Right atrium auricular region (tissue), 2 donors: ENCODE data around the gene DNMT3A. TPM values are rescaled to one million over a fixed set of nuclear protein-coding genes. Genes with fewer than 3 reads are reported as not detected.

Experiments used
- DNase-seq: peaks from one replicate; pipeline ENCODE4 v3.0.0-alpha.2; 2019; ENCODE audit warnings: low spot score
- H3K27ac ChIP-seq, 2 donors: fragments of 200-600 bp; sonication (generic); 1 replicate in 1 of 2; 2 replicates in 1 of 2; pipeline ENCODE4 v1.5.1; 2016 to 2019
- H3K27me3 ChIP-seq, 2 donors: fragments of 200-600 bp; sonication (generic); one replicate each; pipeline versions ENCODE4 v1.5.1 to v1.6.0; 2017 to 2019
- H3K36me3 ChIP-seq: fragments of 200-600 bp; sonication (generic); one replicate; pipeline ENCODE4 v1.5.1; 2016
- H3K4me1 ChIP-seq, 2 donors: fragments of 200-600 bp; sonication (generic); one replicate each; pipeline versions ENCODE4 v1.5.1 to v1.6.0; 2017 to 2019
- H3K4me3 ChIP-seq, 2 donors: fragments of 200-600 bp; sonication (generic); 1 replicate in 1 of 2; 2 replicates in 1 of 2; pipeline ENCODE4 v1.5.1; 2017 to 2019; ENCODE audit warnings: mild to moderate bottlenecking in 1 of 2, moderate library complexity in 1 of 2
- H3K9me3 ChIP-seq, 2 donors: fragments of 200-600 bp; sonication (generic); one replicate each; pipeline ENCODE4 v1.5.1; 2019
- total RNA-seq, 2 donors: library from RNA; depleted of rRNA; stranded (reverse); fragments of >200 nt; gene quantifications; one replicate each; pipeline ENCODE4 v1.1.0, GENCODE V29; 2016
- TF ChIP-seq, protein P1 (sequence below), 2 donors: fragments of 200-600 bp; sonication (generic); IDR thresholded peaks; one replicate each; pipeline ENCODE4 v1.5.1; 2019; ENCODE audit warnings: antibody characterized with exemption in 2 of 2

DNMT3A gene
- total RNA-seq, 2 donors from 2014 or later: 6.0 to 8.1 TPM

DNA sequence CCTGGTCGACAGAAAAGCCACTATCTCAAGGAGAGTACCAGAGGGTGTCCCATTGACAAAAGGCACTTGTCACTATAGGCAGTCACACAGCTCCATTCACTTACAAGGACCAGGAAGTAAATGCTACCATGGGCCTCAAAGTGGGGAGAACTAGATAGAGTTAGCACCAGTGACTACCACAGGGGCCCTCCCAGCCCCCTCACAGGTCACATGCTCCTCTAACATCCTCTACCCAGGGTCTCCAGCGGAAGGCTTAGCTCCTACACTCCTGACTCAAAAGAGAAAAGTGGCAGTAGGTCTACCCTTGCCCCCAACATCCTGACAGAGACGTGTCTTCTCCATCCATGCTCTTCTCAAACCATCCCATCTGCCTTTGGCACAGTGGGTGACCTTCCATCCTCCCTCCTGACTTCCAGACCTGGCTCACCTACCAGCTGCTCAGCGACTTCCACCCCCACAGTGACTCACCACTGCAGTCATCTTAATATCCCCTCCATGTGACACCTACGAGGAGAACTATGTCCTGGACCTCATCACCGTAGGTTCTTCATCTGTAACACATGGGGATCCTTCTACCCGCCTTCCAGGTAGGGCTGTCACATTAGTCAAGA, 5.6 kb upstream of the DNMT3A start:
- TF ChIP-seq, protein P1, sequence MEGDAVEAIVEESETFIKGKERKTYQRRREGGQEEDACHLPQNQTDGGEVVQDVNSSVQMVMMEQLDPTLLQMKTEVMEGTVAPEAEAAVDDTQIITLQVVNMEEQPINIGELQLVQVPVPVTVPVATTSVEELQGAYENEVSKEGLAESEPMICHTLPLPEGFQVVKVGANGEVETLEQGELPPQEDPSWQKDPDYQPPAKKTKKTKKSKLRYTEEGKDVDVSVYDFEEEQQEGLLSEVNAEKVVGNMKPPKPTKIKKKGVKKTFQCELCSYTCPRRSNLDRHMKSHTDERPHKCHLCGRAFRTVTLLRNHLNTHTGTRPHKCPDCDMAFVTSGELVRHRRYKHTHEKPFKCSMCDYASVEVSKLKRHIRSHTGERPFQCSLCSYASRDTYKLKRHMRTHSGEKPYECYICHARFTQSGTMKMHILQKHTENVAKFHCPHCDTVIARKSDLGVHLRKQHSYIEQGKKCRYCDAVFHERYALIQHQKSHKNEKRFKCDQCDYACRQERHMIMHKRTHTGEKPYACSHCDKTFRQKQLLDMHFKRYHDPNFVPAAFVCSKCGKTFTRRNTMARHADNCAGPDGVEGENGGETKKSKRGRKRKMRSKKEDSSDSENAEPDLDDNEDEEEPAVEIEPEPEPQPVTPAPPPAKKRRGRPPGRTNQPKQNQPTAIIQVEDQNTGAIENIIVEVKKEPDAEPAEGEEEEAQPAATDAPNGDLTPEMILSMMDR (IDR thresholded peaks at IDR 0.05): no peak
- Histone ChIP-seq H3K27ac (no peak overlapping the region), H3K36me3 (no peaks in the 10 kb centered on the region), H3K4me3 (no peak overlapping the region), H3K4me1 (peaks cover 0 to 4% of the 10 kb centered on the region in 2 donors), H3K9me3 (no peaks in the 10 kb centered on the region), H3K27me3 (no peaks in the 10 kb centered on the region)
- DNase-seq: no peak

DNA sequence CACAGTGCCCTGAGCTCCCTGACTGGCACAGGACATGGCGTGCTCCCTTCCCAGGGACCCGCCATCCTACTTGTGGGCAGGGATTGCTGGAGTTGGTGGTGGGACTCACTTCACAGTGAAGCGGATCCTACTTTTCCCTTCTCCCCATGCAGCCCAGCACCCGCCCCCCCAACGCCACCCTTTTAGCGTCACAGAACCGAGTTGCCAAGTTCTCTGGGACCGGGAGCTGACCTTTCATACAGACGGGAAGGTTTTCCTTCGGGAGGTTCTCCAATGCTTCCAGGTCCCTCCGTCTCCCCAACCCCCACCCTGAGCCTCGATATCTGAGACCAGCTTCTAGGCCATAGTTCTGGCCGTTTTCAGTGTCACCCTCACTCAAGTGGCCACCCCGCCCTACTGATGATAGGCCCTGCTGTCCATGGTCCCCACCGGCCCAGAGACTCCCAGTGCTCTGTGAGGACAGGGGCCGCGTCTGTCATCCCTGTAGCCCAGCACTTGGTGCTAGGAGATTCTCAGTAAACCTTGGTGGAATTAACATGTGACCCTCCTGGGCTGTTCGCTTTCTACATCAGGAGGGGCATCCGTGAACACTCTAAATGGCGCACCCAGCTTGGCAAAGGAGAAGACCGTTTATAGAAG, 1.6 kb upstream of the DNMT3A start:
- Histone ChIP-seq H3K4me1 (peaks cover 0 to 27% of the 10 kb centered on the region in 2 donors), H3K36me3 (no peaks in the 10 kb centered on the region), H3K27me3 (no peaks in the 10 kb centered on the region), H3K9me3 (no peaks in the 10 kb centered on the region), H3K27ac (no peak overlapping the region), H3K4me3 (no peak overlapping the region)
- TF ChIP-seq, protein P1 (IDR thresholded peaks at IDR 0.05): no peak
- DNase-seq: no peak

DNA sequence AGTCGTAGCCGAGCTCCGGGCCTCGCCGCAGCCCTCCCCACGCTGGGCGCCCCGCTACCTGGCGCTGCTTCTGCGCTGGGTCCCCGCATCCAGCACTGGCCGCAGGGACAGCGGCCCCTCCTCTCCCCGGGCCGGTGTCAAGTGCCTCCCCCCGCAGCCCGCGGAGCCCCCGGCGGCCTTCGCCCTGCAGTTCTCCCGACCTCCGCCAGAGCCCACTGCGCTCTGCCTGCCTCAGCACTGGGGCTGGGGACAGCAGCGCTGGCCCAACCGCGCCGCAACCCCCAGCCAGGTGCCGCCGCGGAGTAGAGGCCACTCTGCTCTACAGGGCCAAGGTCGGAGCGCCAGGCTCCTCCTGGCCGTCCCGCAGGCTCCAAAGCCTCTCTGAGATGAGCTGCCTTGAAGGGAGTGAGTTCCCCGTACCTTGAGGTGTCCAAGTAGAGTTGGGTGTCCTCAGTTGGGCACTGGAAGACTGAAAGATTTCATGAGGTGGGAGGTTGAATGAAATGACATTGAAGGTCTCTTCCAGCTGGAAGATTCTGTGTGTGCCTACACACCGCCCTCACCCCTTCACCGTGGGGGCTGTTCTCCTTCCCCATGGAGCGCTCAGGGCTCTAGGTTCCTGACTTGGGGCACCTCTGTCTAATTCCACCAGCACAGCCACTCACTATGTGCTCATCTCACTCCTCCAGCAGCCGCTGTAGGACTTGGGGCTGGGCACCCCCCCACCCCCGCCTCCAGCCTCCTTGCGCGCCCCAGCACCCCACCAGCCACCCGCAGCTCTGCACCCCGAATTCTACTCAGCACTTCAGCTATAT, 854 bp upstream of the DNMT3A start:
- Histone ChIP-seq H3K27ac (peak overlapping the region; percentile 65 to 81), H3K9me3 (no peaks in the 10 kb centered on the region), H3K4me1 (peaks cover 0 to 34% of the 10 kb centered on the region in 2 donors), H3K4me3 (peak overlapping the region; percentile 55 to 77), H3K27me3 (no peaks in the 10 kb centered on the region), H3K36me3 (no peaks in the 10 kb centered on the region)
- DNase-seq: peak; percentile 79
- TF ChIP-seq, protein P1 (IDR thresholded peaks at IDR 0.05): peak; percentile 96 to 99

DNA sequence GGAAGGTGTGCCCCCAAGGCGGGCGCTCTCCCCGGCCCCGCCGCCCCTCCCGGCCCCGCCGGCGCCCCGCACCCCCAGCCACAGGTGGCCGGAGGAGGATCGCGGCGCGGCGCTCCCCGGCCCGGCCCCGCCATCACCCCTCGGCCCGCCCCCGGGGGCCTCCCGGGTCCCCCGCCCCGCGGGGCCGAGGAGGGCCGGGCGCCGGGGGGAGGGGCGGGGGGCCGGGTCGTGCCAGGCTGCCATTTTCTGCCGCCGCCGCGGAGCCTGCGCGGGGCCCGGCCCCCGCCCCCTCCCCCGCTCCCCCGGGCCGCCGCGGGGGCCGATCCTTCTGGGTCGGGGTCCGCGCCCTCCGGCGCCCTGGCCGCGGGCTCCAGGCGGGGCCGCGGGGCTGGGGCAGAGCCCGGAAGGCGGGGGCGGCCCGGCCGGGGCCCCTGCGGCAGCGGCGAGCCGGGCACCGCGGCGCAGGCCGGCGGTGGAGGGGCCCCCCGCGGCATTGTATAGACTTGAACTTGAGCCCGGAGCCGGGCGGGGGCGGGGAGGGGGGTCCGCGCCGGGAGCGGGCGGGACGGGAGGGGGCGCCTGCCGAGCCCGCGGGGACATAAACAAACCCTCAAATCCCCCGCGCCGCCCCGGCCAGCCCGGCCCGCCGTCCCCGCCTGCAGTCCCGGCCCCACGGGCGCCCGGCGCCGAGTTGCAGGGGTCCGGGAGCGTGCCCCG, 556 bp downstream of the DNMT3A start:
- no peak for DNase-seq
- peaks cover 0 to 46% of the 10 kb centered on the region in 2 donors for H3K4me1 ChIP-seq
- no peaks in the 10 kb centered on the region for H3K27me3 ChIP-seq
- no peaks in the 10 kb centered on the region for H3K9me3 ChIP-seq
- TF ChIP-seq, protein P1 (IDR thresholded peaks at IDR 0.05): no peak
- peak overlapping the region; percentile 55 to 77 for H3K4me3 ChIP-seq
- H3K27ac ChIP-seq: peak overlapping the region; percentile 85 to 93
- H3K36me3 ChIP-seq: no peaks in the 10 kb centered on the region

DNA sequence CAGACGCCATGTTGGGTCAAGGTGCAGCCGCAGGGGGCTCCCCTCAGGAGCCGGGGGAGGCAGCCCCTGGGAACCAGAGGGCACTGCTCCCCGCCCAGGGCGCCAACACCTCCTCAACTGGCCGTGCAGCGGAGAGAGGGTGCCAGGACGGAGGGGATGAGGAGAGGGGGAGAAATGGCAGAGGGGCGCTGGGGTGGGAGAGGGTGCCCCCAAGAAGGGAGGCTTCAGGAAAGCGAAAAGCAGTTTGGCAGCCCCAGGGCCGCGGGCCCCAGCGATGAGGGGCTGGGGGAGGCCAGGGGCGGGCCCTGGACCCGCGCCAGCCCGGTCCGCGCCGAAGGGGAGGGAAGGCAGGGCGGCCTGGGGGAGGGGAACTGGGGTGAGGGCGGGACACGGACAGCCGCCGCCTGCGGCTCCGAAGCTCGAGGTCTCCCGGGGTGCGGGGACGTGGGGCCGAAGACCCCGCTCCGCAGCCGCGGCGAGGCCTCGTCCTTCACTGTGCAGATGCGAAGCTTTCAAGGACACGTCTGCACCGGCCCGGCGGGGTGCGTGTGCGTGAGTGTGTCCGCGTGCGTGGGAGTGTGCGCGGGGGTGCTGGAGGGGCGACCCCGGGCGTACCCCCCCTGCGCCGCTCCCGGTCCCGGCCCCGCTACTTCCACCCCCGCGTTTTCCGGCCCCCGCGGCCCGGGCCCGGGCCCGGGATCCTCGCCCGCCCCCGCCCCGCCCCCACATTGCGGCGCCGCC, 1.4 kb downstream of the DNMT3A start:
- DNase-seq: no peak
- H3K4me3 ChIP-seq: peak overlapping the region; percentile 55 to 77
- no peaks in the 10 kb centered on the region for H3K27me3 ChIP-seq
- no peaks in the 10 kb centered on the region for H3K9me3 ChIP-seq
- TF ChIP-seq, protein P1 (IDR thresholded peaks at IDR 0.05): no peak
- peak overlapping the region; percentile 85 to 93 for H3K27ac ChIP-seq
- peaks cover 0 to 54% of the 10 kb centered on the region in 2 donors for H3K4me1 ChIP-seq
- H3K36me3 ChIP-seq: no peaks in the 10 kb centered on the region
